ENCODE results near the gene DROSHA. TPM values are rescaled to one million over a fixed set of nuclear protein-coding genes. Genes with fewer than 3 reads are reported as not detected.

DROSHA gene
- total RNA-seq, 2 donors from 2014 or later = 16.1 to 85.0 TPM

DNA sequence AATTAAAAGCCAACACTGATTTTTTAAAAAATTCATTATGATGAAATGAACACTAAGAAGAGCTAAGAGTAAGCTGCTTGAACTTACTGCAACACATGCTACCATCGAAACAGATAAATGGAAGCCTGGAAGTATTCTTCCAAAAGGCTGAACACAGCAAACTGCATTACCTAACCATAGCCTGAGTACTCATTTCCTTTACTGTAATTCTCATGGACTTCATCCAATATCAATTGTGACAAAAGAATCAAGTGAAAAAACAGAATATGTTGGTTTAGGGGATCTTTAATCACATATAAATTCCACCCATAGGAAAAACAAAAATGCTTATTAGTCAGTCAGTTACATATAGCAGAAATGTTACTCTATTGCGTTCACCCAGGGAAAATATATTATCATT lies 68.5 kb downstream of the DROSHA start:
- 93 to 96% methylated on average over 2 of the region's 2 CpGs for WGBS, 2 donors
- no peak overlapping the region for H3K4me3 ChIP-seq
- H3K4me1 ChIP-seq = no peaks in the 10 kb centered on the region
- H3K9me3 ChIP-seq = no peaks in the 10 kb centered on the region
- intact Hi-C loops (cut with DNase I) = no loop called here
- no peak overlapping the region for H3K27ac ChIP-seq
- no peaks in the 10 kb centered on the region for H3K27me3 ChIP-seq
- no peak for DNase-seq
- TF ChIP-seq POLR2A (IDR thresholded peaks at IDR 0.05) = no peak
- TF ChIP-seq, protein P1, sequence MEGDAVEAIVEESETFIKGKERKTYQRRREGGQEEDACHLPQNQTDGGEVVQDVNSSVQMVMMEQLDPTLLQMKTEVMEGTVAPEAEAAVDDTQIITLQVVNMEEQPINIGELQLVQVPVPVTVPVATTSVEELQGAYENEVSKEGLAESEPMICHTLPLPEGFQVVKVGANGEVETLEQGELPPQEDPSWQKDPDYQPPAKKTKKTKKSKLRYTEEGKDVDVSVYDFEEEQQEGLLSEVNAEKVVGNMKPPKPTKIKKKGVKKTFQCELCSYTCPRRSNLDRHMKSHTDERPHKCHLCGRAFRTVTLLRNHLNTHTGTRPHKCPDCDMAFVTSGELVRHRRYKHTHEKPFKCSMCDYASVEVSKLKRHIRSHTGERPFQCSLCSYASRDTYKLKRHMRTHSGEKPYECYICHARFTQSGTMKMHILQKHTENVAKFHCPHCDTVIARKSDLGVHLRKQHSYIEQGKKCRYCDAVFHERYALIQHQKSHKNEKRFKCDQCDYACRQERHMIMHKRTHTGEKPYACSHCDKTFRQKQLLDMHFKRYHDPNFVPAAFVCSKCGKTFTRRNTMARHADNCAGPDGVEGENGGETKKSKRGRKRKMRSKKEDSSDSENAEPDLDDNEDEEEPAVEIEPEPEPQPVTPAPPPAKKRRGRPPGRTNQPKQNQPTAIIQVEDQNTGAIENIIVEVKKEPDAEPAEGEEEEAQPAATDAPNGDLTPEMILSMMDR (IDR thresholded peaks at IDR 0.05) = no peak
- ATAC-seq = no peak
- H3K36me3 ChIP-seq (replicated peaks in 1 of 2; ENCODE audit: insufficient read depth in 1 of 2, low read depth in 2 of 2) = peaks cover 0 to 5% of the 10 kb centered on the region in 2 donors

- Histone ChIP-seq H3K27ac (no peak overlapping the region), H3K36me3 (replicated peaks in 1 of 2; ENCODE audit: insufficient read depth in 1 of 2, low read depth in 2 of 2) (peaks cover 0 to 4% of the 10 kb centered on the region in 2 donors), H3K4me1 (no peaks in the 10 kb centered on the region), H3K9me3 (peaks cover 0 to 7% (median 0%) of the 10 kb centered on the region in 3 donors), H3K4me3 (no peak overlapping the region), H3K27me3 (no peaks in the 10 kb centered on the region)
- intact Hi-C loops (cut with DNase I) = no loop called here
- TF ChIP-seq POLR2A (IDR thresholded peaks at IDR 0.05) = no peak
- TF ChIP-seq, protein P1 (IDR thresholded peaks at IDR 0.05) = no peak
- ATAC-seq (no peak), DNase-seq (no peak)
- WGBS, 2 donors = 95 to 97% methylated on average over 3 of the region's 3 CpGs
Observed at GRCh38 chr5:31459594-31459993, 72.3 kb downstream of the DROSHA start.

DNA sequence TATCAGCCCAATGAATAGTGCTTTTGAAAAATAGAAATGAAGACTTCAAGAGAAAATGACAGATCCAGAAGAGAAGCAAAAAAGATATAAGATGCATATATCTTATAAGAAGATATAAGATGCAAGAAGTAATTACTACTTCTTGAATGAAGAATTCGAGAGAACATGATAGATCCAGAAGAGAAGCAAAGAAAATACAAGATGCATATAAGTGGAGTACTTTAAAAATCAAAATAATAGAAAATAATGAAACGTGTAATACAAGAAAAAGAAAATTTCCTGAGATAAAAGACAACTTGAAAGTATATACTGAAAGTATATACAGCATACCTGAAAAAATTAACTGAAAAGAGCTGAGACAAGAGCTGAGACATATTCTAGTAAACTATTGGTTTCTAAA lies 76.7 kb downstream of the DROSHA start:
- TF ChIP-seq, protein P1 (IDR thresholded peaks at IDR 0.05) = no peak
- TF ChIP-seq POLR2A (IDR thresholded peaks at IDR 0.05) = no peak
- peaks cover 0 to 3% of the 10 kb centered on the region in 2 donors for H3K36me3 ChIP-seq (replicated peaks in 1 of 2; ENCODE audit: insufficient read depth in 1 of 2, low read depth in 2 of 2)
- WGBS, 2 donors = 93 to 97% methylated on average over 2 of the region's 2 CpGs

GRCh38 chr5:31453522-31453921 lies 78.4 kb downstream of the DROSHA start:
- 84 to 90% methylated on average over 2 of the region's 2 CpGs for WGBS, 2 donors
- Histone ChIP-seq H3K9me3 (peaks cover 0 to 7% (median 0%) of the 10 kb centered on the region in 3 donors), H3K4me3 (no peak overlapping the region), H3K27me3 (no peaks in the 10 kb centered on the region), H3K27ac (no peak overlapping the region), H3K4me1 (no peaks in the 10 kb centered on the region), H3K36me3 (replicated peaks in 1 of 2; ENCODE audit: insufficient read depth in 1 of 2, low read depth in 2 of 2) (peaks cover 0 to 8% of the 10 kb centered on the region in 2 donors)
- DNase-seq (no peak), ATAC-seq (no peak)
- TF ChIP-seq POLR2A (IDR thresholded peaks at IDR 0.05) = no peak
- TF ChIP-seq, protein P1 (IDR thresholded peaks at IDR 0.05) = no peak
- intact Hi-C loops (cut with DNase I) = no loop called here

More for the DNA sequence above, 76.7 kb downstream of the DROSHA start:
- no peaks in the 10 kb centered on the region for H3K4me1 ChIP-seq
- no peak overlapping the region for H3K27ac ChIP-seq
- ATAC-seq (no peak), DNase-seq (no peak)
- H3K4me3 ChIP-seq = no peak overlapping the region
- H3K27me3 ChIP-seq = no peaks in the 10 kb centered on the region
- H3K9me3 ChIP-seq = peaks cover 0 to 7% (median 0%) of the 10 kb centered on the region in 3 donors
- intact Hi-C loops (cut with DNase I) = no loop called here

GRCh38 chr5:31452314-31452713 lies 79.6 kb downstream of the DROSHA start:
- Histone ChIP-seq H3K27ac (no peak overlapping the region), H3K4me3 (no peak overlapping the region), H3K27me3 (no peaks in the 10 kb centered on the region), H3K9me3 (peaks cover 0 to 7% (median 0%) of the 10 kb centered on the region in 3 donors), H3K4me1 (no peaks in the 10 kb centered on the region), H3K36me3 (replicated peaks in 1 of 2; ENCODE audit: insufficient read depth in 1 of 2, low read depth in 2 of 2) (peaks cover 0 to 17% of the 10 kb centered on the region in 2 donors)
- TF ChIP-seq, protein P1 (IDR thresholded peaks at IDR 0.05) = no peak
- TF ChIP-seq POLR2A (IDR thresholded peaks at IDR 0.05) = no peak
- 0 to 94% methylated on average over 1 of the region's 1 CpG for WGBS, 2 donors
- intact Hi-C loops (cut with DNase I) = no loop called here
- DNase-seq (no peak), ATAC-seq (no peak)

All from body of pancreas (tissue), 4 donors.